Measurements from ENCODE around the gene TRPC4AP.

TRPC4AP gene

DNA sequence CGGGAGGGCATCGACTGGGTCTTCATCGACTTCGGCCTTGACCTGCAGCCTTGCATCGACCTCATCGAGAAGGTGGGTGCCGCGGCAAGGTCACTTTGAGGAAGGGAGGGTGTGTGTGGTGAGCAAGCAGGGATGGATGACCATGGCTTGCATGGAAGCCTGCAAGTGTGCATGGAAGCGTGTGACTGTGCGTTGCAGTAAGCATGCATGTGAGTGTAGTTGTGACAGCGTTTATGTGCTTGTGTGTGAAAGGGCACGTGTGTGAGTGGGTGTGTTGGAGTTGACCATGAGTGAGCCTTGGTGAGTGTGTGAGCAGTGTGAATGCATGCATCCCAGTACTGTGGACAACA lies 104.4 kb downstream of the TRPC4AP start:
- no peak for DNase-seq (ENCODE audit: low read depth, low spot score)
- ChIA-PET POLR2A (no interaction called here), CTCF (interaction anchor here (0.6 to 8.3 kb wide), 2 partner anchors 40 to 114 kb away, joined by 3 to 64 read pairs; partner anchors contain the start of genes ACSS2 and GGT7)
- TF ChIP-seq, protein P1, sequence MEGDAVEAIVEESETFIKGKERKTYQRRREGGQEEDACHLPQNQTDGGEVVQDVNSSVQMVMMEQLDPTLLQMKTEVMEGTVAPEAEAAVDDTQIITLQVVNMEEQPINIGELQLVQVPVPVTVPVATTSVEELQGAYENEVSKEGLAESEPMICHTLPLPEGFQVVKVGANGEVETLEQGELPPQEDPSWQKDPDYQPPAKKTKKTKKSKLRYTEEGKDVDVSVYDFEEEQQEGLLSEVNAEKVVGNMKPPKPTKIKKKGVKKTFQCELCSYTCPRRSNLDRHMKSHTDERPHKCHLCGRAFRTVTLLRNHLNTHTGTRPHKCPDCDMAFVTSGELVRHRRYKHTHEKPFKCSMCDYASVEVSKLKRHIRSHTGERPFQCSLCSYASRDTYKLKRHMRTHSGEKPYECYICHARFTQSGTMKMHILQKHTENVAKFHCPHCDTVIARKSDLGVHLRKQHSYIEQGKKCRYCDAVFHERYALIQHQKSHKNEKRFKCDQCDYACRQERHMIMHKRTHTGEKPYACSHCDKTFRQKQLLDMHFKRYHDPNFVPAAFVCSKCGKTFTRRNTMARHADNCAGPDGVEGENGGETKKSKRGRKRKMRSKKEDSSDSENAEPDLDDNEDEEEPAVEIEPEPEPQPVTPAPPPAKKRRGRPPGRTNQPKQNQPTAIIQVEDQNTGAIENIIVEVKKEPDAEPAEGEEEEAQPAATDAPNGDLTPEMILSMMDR (IDR thresholded peaks at IDR 0.05; ENCODE audit: insufficient read depth, low read length, missing control alignments) = no peak
- H3K4me3 ChIP-seq (ENCODE audit: low read depth, low read length) = no peak overlapping the region

DNA sequence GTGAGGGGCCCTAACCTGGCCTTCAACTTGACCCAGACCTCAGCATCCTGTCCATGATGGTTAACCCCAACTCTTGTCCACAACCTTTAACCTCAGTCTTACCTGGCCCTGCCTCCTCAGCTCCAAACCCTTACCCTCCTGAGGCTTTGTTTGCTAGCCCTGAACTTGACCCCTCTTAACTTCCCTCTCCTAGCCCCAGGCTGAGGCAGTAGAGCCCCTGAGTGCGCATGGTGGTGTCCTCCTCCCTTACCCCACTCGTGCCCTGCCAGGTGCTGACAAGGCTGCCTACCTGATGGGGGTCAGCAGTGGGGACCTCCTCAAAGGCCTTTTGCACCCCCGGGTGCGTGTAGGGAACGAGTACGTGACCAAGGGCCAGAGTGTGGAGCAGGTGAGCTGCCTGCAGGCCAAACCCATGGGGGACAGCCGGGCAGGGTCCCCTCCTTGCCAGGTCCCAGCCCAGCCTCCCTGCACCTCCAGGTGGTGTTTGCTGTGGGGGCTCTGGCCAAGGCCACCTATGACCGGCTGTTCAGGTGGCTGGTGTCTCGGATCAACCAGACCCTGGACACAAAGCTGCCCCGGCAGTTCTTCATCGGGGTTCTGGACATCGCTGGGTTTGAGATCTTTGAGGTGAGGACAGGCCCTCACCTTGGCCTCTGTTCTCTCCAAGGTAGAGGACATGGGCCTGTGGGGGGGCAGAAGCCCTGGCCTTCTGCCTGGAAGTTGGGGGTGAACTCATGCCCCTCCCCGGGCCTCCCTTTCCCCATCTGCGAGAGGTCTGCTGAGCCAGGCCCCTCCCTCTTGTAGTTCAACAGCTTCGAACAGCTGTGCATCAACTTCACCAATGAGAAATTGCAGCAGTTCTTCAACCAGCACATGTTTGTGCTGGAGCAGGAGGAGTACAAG lies 105.1 kb downstream of the TRPC4AP start:
- TF ChIP-seq, protein P1 (IDR thresholded peaks at IDR 0.05; ENCODE audit: insufficient read depth, low read length, missing control alignments) = no peak
- ChIA-PET POLR2A (interaction anchor here (0.6 kb wide), 1 partner anchor 97 kb away, joined by 3 read pairs; no protein-coding TSS in a partner anchor), CTCF (interaction anchor here (0.8 to 8.3 kb wide), 3 partner anchors 10 to 114 kb away, joined by 3 to 64 read pairs (median 23); partner anchors contain the start of genes ACSS2 and GGT7)
- no peak overlapping the region for H3K4me3 ChIP-seq (ENCODE audit: low read depth, low read length)
- no peak for DNase-seq (ENCODE audit: low read depth, low spot score)

DNA sequence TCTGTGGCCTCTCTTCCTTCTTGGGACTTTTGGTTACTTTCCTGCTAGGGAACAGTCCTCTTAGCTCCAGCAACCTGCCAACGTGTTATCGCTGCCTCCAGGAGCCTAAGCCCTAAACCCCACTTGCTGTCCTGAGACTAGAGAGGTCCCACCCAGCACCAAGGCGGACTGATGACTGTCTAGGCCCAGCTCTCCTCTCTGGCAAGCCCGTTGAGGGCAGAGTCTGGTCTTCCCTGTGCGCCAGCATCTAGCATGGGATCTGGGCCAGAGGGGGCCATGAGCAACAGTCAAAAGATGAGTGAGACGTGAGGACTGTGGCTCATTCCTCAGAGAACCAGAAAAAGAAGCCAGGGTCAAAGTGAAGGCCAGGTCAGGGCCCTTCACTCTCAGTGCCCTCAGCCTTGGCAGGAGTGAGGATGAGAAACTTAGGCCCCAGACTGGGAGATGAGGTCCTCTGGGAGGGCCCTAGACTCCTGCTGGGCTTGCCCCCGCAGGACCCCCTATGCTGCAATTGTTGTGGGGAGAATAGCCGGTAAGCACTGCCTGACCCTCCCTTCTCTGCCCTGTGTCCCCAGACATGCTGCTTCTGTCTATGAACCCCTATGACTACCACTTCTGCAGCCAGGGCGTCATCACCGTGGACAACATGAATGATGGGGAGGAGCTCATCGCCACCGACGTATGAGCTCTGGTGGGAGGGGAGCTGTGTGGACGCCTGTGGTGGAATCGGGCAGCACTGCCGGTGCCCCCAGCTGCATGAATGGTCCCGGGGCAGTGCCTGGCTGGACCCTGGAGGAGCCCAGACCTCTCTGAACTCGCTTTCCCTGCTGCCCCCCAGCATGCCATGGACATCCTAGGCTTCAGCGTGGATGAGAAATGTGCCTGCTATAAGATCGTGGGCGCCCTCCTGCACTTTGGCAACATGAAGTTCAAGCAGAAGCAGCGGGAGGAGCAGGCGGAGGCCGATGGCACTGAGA lies 106.0 kb downstream of the TRPC4AP start:
- POLR2A ChIA-PET = no interaction called here
- CTCF ChIA-PET = interaction anchor here (0.8 to 4.5 kb wide), 2 partner anchors 11 to 113 kb away, joined by 3 to 23 read pairs; partner anchors contain the start of gene GGT7
- H3K4me3 ChIP-seq (ENCODE audit: low read depth, low read length) = no peak overlapping the region
- no peak for DNase-seq (ENCODE audit: low read depth, low spot score)
- TF ChIP-seq, protein P1 (IDR thresholded peaks at IDR 0.05; ENCODE audit: insufficient read depth, low read length, missing control alignments) = no peak

DNA sequence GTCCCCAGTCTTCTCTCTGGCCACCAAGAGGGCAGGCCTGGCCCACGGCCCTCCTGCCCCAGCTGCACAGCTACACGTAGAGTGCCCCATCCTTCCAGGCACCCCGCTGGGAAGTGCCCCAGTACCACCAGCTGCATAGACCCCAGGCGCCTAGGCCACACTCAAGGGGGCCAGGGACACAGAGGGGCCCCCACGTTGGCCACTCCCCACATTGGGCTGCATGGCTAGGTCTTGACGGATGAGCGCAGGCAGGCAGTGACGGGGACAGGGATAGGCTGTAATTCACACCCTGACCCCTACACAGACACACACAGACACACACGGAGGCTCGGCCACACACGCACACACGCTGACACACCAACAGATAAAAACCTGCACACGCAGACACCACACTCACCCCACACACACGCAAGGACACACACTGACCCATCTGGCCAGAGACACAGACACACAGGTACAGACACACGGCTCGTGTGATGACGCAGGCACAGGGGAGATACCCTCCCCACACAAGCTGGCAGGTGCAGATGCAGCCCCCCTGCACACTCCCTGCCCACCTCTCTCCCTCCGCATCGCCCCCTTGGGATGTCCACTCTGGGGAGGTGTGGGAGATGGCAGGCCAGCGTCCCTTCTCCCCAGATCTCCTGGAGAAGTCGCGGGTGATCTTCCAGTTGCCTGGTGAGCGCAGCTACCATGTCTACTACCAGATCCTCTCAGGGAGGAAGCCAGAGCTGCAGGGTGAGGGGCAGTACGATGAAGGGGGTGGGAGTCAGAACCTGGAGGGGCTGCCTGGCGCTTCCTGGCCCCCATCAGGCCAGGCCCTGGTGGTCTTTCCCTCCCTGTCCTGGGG lies 106.9 kb downstream of the TRPC4AP start:
- ChIA-PET CTCF (interaction anchor here (4.5 kb wide), 1 partner anchor 112 kb away, joined by 23 read pairs; the partner anchor contains the start of gene GGT7), POLR2A (no interaction called here)
- TF ChIP-seq, protein P1 (IDR thresholded peaks at IDR 0.05; ENCODE audit: insufficient read depth, low read length, missing control alignments) = no peak
- no peak overlapping the region for H3K4me3 ChIP-seq (ENCODE audit: low read depth, low read length)
- no peak for DNase-seq (ENCODE audit: low read depth, low spot score)

DNA sequence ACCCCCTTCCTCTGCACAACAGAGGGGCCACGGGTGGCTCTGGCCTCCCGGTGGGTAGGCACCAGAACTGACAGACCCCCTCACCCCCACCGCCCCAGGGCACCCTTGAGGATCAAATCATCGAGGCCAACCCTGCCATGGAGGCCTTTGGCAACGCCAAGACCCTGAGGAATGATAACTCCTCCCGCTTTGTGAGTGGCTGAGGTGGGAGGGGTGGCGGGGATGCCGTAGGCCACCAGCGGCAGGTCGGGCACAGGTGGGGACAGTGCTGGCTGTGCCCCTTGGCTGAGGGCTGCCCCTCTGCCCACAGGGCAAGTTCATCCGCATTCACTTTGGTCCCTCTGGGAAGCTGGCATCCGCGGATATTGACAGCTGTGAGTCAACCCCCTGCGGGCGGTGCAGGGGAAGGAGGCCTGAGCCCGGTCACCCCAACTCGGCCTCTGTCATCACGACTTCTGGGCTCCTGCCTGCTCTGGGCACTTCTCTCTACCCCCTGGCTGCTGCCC lies 107.8 kb downstream of the TRPC4AP start:
- H3K4me3 ChIP-seq (ENCODE audit: low read depth, low read length) = no peak overlapping the region
- TF ChIP-seq, protein P1 (IDR thresholded peaks at IDR 0.05; ENCODE audit: insufficient read depth, low read length, missing control alignments) = no peak
- ChIA-PET POLR2A (no interaction called here), CTCF (interaction anchor here (4.5 kb wide), 1 partner anchor 111 kb away, joined by 23 read pairs; the partner anchor contains the start of gene GGT7)
- no peak for DNase-seq (ENCODE audit: low read depth, low spot score)
